Measurements from ENCODE around the gene CD200. TPM values are rescaled to one million over a fixed set of nuclear protein-coding genes. Genes with fewer than 3 reads are reported as not detected.
"Not testable (repeated sequence)": the region's sequence is repeated elsewhere in the genome, so short reads cannot be mapped to it uniquely, and the experiment has no call there.

Gene CD200
- total RNA-seq, 1 donor from 2014 or later, result 67.0 TPM

- TF ChIP-seq, protein P1, sequence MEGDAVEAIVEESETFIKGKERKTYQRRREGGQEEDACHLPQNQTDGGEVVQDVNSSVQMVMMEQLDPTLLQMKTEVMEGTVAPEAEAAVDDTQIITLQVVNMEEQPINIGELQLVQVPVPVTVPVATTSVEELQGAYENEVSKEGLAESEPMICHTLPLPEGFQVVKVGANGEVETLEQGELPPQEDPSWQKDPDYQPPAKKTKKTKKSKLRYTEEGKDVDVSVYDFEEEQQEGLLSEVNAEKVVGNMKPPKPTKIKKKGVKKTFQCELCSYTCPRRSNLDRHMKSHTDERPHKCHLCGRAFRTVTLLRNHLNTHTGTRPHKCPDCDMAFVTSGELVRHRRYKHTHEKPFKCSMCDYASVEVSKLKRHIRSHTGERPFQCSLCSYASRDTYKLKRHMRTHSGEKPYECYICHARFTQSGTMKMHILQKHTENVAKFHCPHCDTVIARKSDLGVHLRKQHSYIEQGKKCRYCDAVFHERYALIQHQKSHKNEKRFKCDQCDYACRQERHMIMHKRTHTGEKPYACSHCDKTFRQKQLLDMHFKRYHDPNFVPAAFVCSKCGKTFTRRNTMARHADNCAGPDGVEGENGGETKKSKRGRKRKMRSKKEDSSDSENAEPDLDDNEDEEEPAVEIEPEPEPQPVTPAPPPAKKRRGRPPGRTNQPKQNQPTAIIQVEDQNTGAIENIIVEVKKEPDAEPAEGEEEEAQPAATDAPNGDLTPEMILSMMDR (conservative IDR thresholded peaks at IDR 0.05), result no peak
- DNase-seq (ENCODE audit: low read depth, low spot score), result no peak
- Mint-ChIP-seq H3K27me3 (ENCODE audit: low read depth) (no peaks in the 10 kb centered on the region), H3K36me3 (ENCODE audit: low read depth) (peaks cover 5% of the 10 kb centered on the region), H3K4me1 (peaks cover 28% of the 10 kb centered on the region), H3K4me3 (no peak overlapping the region), H3K9me3 (peaks cover 9% of the 10 kb centered on the region), H3K27ac (ENCODE audit: unreplicated experiment) (no peak overlapping the region)
Observed at GRCh38 chr3:112376241-112376911, 43.4 kb downstream of the CD200 start.

DNA sequence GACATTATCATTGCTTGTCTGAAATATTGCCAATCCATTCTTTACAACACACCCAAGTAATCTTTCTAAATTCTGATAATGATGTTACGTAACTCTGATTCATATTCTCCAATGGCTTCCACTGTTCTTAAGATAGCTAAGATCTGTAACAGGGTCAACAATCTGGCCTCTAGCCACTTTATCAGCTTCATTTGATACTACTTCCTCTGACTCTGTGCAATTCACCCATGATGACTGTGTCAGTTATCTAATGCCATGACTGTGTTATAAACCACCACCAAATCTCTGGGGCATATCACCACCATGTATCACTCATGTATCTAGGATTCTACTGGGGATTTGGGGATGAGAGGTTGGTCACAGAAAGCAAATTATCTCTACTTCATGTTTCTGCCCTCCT lies 44.0 kb downstream of the CD200 start:
- Mint-ChIP-seq H3K4me3 (no peak overlapping the region), H3K27ac (ENCODE audit: unreplicated experiment) (no peak overlapping the region), H3K9me3 (peaks cover 9% of the 10 kb centered on the region), H3K27me3 (ENCODE audit: low read depth) (no peaks in the 10 kb centered on the region), H3K4me1 (peaks cover 28% of the 10 kb centered on the region), H3K36me3 (ENCODE audit: low read depth) (peaks cover 5% of the 10 kb centered on the region)
- TF ChIP-seq, protein P1 (conservative IDR thresholded peaks at IDR 0.05), result no peak
- no peak for DNase-seq (ENCODE audit: low read depth, low spot score)

DNA sequence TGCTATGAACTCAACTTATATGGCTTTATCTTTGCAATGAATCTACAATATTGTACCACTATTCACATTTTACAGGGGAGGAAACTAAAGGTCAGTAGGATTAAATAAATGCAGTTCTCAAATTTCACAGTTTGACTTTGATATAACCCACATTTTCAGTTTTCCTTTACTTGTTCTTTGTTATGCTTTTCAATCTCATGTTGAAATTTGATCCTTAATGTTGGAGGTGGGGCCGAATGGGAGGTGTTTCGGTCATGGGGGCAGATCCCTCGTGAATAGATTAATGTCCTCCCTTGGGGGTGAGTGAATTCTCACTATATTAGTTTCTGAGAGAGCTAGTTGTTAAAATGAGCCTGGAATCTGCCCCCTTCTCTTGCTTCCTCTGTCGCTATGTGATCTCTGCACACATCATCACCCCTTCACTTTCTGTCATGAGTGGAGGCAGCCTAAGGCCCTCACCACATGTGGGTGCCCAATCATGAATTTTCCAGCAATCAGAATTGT lies 44.7 kb downstream of the CD200 start:
- TF ChIP-seq, protein P1 (conservative IDR thresholded peaks at IDR 0.05), result no peak
- Mint-ChIP-seq H3K27me3 (ENCODE audit: low read depth) (no peaks in the 10 kb centered on the region), H3K27ac (ENCODE audit: unreplicated experiment) (no peak overlapping the region), H3K4me1 (peaks cover 28% of the 10 kb centered on the region), H3K9me3 (peaks cover 9% of the 10 kb centered on the region), H3K4me3 (no peak overlapping the region), H3K36me3 (ENCODE audit: low read depth) (peaks cover 5% of the 10 kb centered on the region)
- no peak for DNase-seq (ENCODE audit: low read depth, low spot score)

- H3K27me3 Mint-ChIP-seq (ENCODE audit: low read depth); DNase-seq (ENCODE audit: low read depth, low spot score); H3K9me3 Mint-ChIP-seq; H3K4me3 Mint-ChIP-seq; H3K27ac Mint-ChIP-seq (ENCODE audit: unreplicated experiment); H3K36me3 Mint-ChIP-seq (ENCODE audit: low read depth): not testable (repeated sequence)
- H3K4me1 Mint-ChIP-seq, result peaks cover 28% of the 10 kb centered on the region
Observed at GRCh38 chr3:112378347-112378746, 45.4 kb downstream of the CD200 start.

- Mint-ChIP-seq H3K27me3 (ENCODE audit: low read depth) (no peaks in the 10 kb centered on the region), H3K9me3 (peaks cover 6% of the 10 kb centered on the region), H3K27ac (ENCODE audit: unreplicated experiment) (no peak overlapping the region), H3K4me3 (no peak overlapping the region), H3K4me1 (peaks cover 28% of the 10 kb centered on the region), H3K36me3 (ENCODE audit: low read depth) (no peaks in the 10 kb centered on the region)
- TF ChIP-seq, protein P1 (conservative IDR thresholded peaks at IDR 0.05), result no peak
- no peak for DNase-seq (ENCODE audit: low read depth, low spot score)
Observed at GRCh38 chr3:112379020-112379690, 46.2 kb downstream of the CD200 start.
